Endodermal cell (in vitro differentiated cells): Measurements from ENCODE around the gene SLC34A1. TPM values are rescaled to one million over a fixed set of nuclear protein-coding genes. Genes with fewer than 3 reads are reported as not detected.

ENCODE experiments used
- DNase-seq: peaks from one replicate; pipeline ENCODE4 v3.0.0-alpha.2; 2017
- H3K27ac ChIP-seq: 2 replicates; pipeline ENCODE4 v1.5.1; 2013; ENCODE audit warnings: mild to moderate bottlenecking, low read depth, low read length, moderate library complexity
- H3K27me3 ChIP-seq: 2 replicates; pipeline ENCODE4 v1.6.1; 2013; ENCODE audit warnings: mild to moderate bottlenecking, low read length, moderate library complexity; ENCODE audit not compliant: insufficient read depth, control insufficient read depth, poor library complexity, severe bottlenecking
- H3K36me3 ChIP-seq: 2 replicates; pipeline ENCODE4 v1.7.0; 2013; ENCODE audit warnings: mild to moderate bottlenecking, low read length, moderate library complexity; ENCODE audit not compliant: control insufficient read depth, insufficient read depth
- H3K4me1 ChIP-seq: one replicate; pipeline ENCODE4 v1.7.0; 2013; ENCODE audit warnings: low read length; ENCODE audit not compliant: control insufficient read depth, insufficient read depth
- H3K4me3 ChIP-seq: 2 replicates; pipeline ENCODE4 v1.5.1; 2013; ENCODE audit warnings: mild to moderate bottlenecking, low read length, moderate library complexity
- H3K9ac ChIP-seq: 2 replicates; pipeline ENCODE4 v1.6.1; 2013; ENCODE audit warnings: mild to moderate bottlenecking, low read length, moderate library complexity; ENCODE audit not compliant: poor library complexity, severe bottlenecking; ENCODE audit errors: extremely low read depth
- H3K9me3 ChIP-seq: 2 replicates; pipeline ENCODE4 v1.6.1; 2013; ENCODE audit warnings: mild to moderate bottlenecking, low read length, moderate library complexity; ENCODE audit not compliant: control insufficient read depth
- H3K27ac Mint-ChIP-seq: 2 replicates; pipeline ENCODE4 v1.8.0; 2020; ENCODE audit warnings: mixed read lengths
- H3K27me3 Mint-ChIP-seq: 2 replicates; pipeline ENCODE4 v1.8.0; 2021; ENCODE audit warnings: mild to moderate bottlenecking, mixed read lengths; ENCODE audit not compliant: insufficient read depth
- H3K36me3 Mint-ChIP-seq: 2 replicates; pipeline ENCODE4 v1.8.0; 2020; ENCODE audit warnings: low read depth, mixed read lengths
- H3K4me1 Mint-ChIP-seq: 2 replicates; pipeline ENCODE4 v1.8.0; 2020; ENCODE audit warnings: mixed read lengths
- H3K4me3 Mint-ChIP-seq: 2 replicates; pipeline ENCODE4 v1.8.0; 2020; ENCODE audit warnings: mild to moderate bottlenecking, moderate library complexity, mixed read lengths
- H3K9me3 Mint-ChIP-seq: 2 replicates; pipeline ENCODE4 v1.8.0; 2020; ENCODE audit warnings: mild to moderate bottlenecking, mixed read lengths
- CTCF ChIP-seq: fragments of 200-600 bp; sonication (generic); conservative IDR thresholded peaks from 2 replicates; pipeline ENCODE4 v1.5.0; 2021; ENCODE audit warnings: antibody characterized with exemption, mild to moderate bottlenecking
- WGBS, 2 experiments: methylation state at CpG; one replicate each; pipeline versions ENCODE4 v1.1.5 to v1.1.7; 2013; ENCODE audit warnings: missing lambda C conversion rate in 2 of 2, mixed read lengths in 1 of 2; ENCODE audit not compliant: insufficient coverage in 1 of 2, insufficient read length in 1 of 2; 5-methylcytosine and 5-hydroxymethylcytosine counted together
- total RNA-seq, 2 donors: library from RNA; stranded (reverse); fragmentation: NEBNext Ultra II Directional in 1 of 2; extraction: Animal tissue kit (Norgen Biotek cat#: 25700) in 1 of 2; gene quantifications; 2 replicates in 1 of 2; 3 replicates in 1 of 2; pipeline ENCODE4 v1.2.1, GENCODE V29; 2021

The SLC34A1 gene
- total RNA-seq, 2 donors from 2014 or later, result not detected

DNA sequence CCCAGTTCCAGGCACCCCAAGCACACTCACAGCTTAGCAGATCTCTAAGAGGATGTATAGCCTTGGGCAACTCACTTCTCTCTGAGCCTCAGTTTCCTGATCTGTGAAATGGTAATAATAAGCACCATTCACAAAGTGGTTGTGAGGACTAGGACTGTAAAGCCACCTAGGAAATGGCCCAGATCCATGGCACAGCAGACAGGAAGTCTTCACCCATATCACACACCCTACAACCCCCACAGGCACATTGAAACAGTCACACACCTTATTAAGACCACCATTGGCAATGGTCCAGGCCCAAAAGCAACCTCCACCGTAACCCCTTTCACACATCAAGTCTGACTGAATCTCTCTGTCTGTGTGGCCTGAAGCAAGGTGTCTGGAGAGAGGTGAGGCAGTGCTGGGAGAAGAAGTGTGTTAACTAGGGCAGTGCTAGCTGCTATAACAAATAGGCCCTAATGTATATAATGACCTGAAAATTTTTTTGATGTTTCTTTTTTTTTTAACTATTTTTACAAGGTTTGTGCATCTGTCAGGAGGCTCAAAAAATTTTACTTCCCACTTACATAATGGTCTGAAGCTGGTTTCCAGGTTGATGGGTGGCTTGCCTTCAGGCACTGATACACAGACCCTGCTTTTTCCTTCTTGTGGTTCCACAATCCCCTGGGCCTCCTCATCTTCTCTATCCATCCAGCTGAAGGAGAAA is 28.9 kb upstream of the SLC34A1 start:
- Mint-ChIP-seq H3K9me3 (no peaks in the 10 kb centered on the region), H3K4me1 (peaks cover 6% of the 10 kb centered on the region), H3K27me3 (peaks cover 56% of the 10 kb centered on the region), H3K27ac (no peak overlapping the region), H3K4me3 (no peak overlapping the region), H3K36me3 (no peaks in the 10 kb centered on the region)
- WGBS, 2 experiments, result 95% methylated on average over 1 of the region's 1 CpG; no CpG with 5 or more reads in 1 of the 2 experiments
- Histone ChIP-seq H3K9me3 (no peaks in the 10 kb centered on the region), H3K4me3 (no peak overlapping the region), H3K4me1 (peaks cover 4% of the 10 kb centered on the region), H3K27me3 (peaks cover 12% of the 10 kb centered on the region), H3K36me3 (no peaks in the 10 kb centered on the region), H3K9ac (no peak overlapping the region), H3K27ac (no peak overlapping the region)
- DNase-seq, result no peak
- TF ChIP-seq CTCF, result no peak

GRCh38 chr5:177355868-177356168 is 28.4 kb upstream of the SLC34A1 start:
- Histone ChIP-seq H3K9ac (no peak overlapping the region), H3K36me3 (no peaks in the 10 kb centered on the region)

GRCh38 chr5:177356746-177357145 is 27.5 kb upstream of the SLC34A1 start:
- no peaks in the 10 kb centered on the region for H3K9me3 ChIP-seq
- no peak overlapping the region for H3K4me3 ChIP-seq
- peaks cover 20% of the 10 kb centered on the region for H3K27me3 ChIP-seq
- no peak overlapping the region for H3K27ac Mint-ChIP-seq
- TF ChIP-seq CTCF, result no peak
- H3K36me3 Mint-ChIP-seq, result no peaks in the 10 kb centered on the region
- H3K9ac ChIP-seq, result no peak overlapping the region
- no peaks in the 10 kb centered on the region for H3K4me1 ChIP-seq
- H3K9me3 Mint-ChIP-seq, result no peaks in the 10 kb centered on the region
- no peak overlapping the region for H3K4me3 Mint-ChIP-seq
- DNase-seq, result no peak
- no peak overlapping the region for H3K27ac ChIP-seq
- no peaks in the 10 kb centered on the region for H3K4me1 Mint-ChIP-seq
- WGBS, 2 experiments, result 84 to 90% methylated on average over 2 to 3 of the region's 3 CpGs
- peaks cover 60% of the 10 kb centered on the region for H3K27me3 Mint-ChIP-seq
- H3K36me3 ChIP-seq, result no peaks in the 10 kb centered on the region

More at GRCh38 chr5:177355868-177356168, 28.4 kb upstream of the SLC34A1 start:
- H3K9me3 ChIP-seq, result no peaks in the 10 kb centered on the region
- TF ChIP-seq CTCF, result no peak
- Mint-ChIP-seq H3K27ac (no peak overlapping the region), H3K36me3 (no peaks in the 10 kb centered on the region), H3K4me3 (no peak overlapping the region), H3K4me1 (peaks cover 1% of the 10 kb centered on the region), H3K9me3 (no peaks in the 10 kb centered on the region), H3K27me3 (peaks cover 56% of the 10 kb centered on the region)
- DNase-seq, result no peak
- no peaks in the 10 kb centered on the region for H3K4me1 ChIP-seq
- 17 to 40% methylated on average over 1 of the region's 1 CpG for WGBS, 2 experiments
- H3K27me3 ChIP-seq, result peaks cover 12% of the 10 kb centered on the region
- H3K27ac ChIP-seq, result no peak overlapping the region
- H3K4me3 ChIP-seq, result no peak overlapping the region
